GM12865 (cell line): Measurements from ENCODE around the gene HAAO.
A peak's percentile ranks its signal among the peaks of the same experiment; 100 is the strongest.

Experiments used
- DNase-seq: peaks from one replicate; pipeline ENCODE4 v3.0.0; 2010; ENCODE audit warnings: low read depth
- H3K4me3 ChIP-seq: 2 replicates; pipeline ENCODE4 v1.5.1; 2011; ENCODE audit warnings: mild to moderate bottlenecking, low read depth, low read length, control low read depth
- TF ChIP-seq, protein P1 (sequence below): IDR thresholded peaks from 2 replicates; pipeline ENCODE4 v1.5.1; 2011; ENCODE audit warnings: low read length, control low read depth, low read depth, inconsistent platforms; ENCODE audit not compliant: insufficient read depth; ENCODE audit errors: missing control alignments

HAAO gene

DNA sequence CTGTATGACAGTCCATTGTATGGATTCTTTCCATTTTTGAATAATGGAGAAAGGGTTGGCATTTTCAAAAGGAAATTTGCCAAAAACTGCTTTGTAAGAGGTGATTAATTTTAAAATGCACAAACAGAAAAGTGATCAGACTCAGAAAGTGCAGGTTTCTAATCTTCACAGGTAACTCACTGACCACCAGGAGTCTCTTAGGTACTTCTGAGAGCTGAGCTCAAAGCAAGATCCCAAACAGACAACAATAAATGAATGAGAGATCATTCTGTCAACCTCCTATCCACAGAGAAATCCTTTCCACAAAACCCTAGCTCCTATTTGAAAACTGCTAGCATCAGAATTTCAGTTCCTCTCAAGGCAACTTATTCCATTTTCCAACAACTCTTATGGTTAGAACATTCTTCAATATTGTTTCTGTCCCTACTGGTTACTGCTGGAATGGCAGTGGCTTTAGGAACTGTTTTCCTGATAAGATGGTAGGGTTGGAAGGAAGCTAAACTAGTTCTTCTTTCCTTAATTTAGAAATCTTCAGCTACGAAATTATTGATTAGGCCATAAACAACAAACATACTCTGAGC is 20.6 kb upstream of the HAAO start:
- TF ChIP-seq, protein P1, sequence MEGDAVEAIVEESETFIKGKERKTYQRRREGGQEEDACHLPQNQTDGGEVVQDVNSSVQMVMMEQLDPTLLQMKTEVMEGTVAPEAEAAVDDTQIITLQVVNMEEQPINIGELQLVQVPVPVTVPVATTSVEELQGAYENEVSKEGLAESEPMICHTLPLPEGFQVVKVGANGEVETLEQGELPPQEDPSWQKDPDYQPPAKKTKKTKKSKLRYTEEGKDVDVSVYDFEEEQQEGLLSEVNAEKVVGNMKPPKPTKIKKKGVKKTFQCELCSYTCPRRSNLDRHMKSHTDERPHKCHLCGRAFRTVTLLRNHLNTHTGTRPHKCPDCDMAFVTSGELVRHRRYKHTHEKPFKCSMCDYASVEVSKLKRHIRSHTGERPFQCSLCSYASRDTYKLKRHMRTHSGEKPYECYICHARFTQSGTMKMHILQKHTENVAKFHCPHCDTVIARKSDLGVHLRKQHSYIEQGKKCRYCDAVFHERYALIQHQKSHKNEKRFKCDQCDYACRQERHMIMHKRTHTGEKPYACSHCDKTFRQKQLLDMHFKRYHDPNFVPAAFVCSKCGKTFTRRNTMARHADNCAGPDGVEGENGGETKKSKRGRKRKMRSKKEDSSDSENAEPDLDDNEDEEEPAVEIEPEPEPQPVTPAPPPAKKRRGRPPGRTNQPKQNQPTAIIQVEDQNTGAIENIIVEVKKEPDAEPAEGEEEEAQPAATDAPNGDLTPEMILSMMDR: no peak
- no peak for DNase-seq
- no peak overlapping the region for H3K4me3 ChIP-seq

DNA sequence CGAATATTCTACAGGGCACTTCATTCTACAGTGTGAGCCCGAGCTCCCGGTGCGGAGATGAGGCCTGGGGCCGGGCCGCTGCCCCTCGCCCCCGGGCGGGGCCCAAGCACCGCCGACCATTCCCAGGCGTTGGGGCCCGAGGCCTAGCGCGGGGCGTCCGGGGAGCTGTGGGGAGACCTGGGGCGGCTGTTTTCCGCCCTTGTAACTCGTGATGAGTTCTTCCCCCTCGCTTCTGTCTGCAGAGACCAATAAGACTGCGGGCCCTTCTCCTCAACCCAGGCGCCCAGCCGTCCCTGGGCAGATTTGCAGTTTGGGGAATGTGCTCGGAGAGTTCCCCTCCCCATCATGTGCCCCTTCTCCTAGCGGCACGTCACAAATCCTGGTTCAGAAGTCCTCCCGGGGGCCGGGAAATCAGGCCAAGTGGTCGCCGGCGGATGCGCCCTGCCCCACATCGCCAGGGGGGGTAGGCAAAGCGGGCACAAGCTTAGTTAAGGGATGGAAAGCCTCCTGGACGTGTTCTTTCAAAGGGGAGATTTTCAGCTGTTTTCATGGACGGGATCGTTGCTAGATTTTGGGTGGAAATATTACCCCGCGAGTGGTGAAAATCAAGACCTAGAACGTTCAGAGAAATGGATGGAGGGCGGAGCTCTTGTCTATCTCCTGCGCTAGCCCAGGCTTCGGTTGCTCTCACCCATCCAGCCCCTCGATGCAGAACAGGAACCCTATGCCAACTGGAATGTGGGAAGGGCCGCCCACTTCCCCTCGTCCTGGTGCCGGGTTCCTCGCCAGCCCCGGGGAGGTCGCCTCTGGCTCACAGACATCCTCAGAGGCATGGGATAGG is 18.8 kb upstream of the HAAO start:
- peak overlapping the region; percentile 77 for H3K4me3 ChIP-seq
- DNase-seq: peak; percentile 73
- TF ChIP-seq, protein P1: no peak

DNA sequence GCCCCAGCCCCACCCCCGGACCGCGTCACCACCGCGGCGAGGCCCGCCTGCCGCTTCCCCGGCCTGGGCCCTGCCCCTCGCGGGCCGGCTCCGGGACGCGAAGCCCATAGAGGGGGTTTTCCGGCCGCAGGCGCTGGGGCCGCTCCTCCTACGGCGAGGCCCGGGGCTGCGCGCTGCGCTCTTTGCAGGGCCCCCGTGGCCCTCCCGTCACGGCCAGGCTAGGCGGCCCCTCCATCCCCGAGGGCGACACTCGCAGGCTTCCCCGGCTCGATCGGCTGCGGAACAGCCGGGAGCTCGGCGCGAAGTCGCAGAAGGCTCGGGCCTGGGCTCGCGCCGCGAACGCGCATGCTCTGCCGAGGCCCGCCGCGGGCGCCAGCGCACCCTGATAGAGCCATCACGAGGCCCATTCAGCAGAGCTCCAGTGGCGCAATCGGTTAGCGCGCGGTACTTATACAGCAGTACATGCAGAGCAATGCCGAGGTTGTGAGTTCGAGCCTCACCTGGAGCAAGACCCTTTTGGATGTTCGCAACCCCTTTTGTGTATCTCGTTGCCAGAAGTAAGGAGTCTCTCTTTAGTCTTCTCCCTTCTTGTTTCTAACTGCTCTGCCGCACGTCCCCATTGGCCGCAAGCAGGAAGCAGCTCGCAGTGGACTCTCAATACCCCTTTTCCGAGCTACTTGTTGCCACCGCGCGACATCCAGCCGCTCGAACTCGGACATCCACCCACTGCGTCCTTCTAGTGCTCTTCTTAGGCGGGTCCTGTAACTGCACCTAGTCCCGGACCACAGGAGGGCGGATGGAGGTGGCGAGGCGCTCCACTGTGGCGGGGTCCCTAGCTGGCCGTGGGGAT is 18.0 kb upstream of the HAAO start:
- peak overlapping the region; percentile 77 for H3K4me3 ChIP-seq

DNA sequence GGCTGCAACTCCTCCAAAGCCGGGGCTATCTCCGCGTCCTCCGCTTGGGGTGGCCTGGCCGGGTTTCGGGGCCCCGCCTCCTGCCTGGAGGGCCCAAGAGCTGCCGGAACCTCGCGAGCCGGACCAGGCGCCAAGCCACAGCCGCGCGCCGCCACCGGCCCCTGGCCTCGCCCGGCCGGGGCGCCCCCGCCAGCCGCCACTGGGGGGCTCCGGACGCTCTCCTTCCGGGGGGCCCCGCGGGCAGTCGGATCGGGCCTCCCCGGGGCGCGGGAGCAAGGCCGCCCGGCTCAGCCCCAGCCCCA is 17.4 kb upstream of the HAAO start:
- TF ChIP-seq, protein P1: peak; percentile 23
- DNase-seq: peak; percentile 94
- peak overlapping the region; percentile 59 for H3K4me3 ChIP-seq

More for the DNA sequence above, 18.0 kb upstream of the HAAO start:
- TF ChIP-seq, protein P1: no peak
- DNase-seq: peak; percentile 98

DNA sequence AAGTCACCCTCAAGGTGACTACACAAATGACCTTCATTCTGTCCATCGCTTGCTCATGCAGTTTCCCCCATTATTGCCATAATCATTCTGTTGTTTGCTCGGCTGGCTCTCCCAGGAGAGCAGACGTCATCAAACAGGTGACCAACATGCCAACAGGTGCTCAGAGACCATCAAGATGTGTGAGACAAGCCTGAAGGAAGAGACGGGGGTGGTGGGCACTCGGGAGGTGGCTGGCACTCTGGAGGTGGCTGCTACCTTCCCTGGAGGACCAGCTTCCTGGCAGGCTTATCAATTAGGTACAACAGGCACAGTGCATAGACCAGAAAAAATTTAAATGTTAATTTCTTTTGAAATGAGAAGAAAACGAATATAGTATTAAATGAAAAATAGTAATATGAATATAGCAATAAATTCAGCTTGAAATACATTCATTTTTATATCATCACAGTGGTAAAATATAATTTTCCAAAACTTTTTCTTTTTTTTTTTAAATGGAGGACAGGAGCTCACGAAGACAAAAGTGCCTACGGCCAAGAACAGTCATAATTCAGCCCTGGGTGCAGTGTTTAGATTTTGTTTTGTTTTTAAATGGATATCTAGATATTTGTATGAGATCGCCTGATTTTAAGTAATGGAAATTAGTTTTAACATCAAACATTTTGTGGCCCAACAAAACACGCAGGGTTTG is 16.9 kb upstream of the HAAO start:
- DNase-seq: no peak
- peak overlapping the region; percentile 59 for H3K4me3 ChIP-seq
- TF ChIP-seq, protein P1: no peak

DNA sequence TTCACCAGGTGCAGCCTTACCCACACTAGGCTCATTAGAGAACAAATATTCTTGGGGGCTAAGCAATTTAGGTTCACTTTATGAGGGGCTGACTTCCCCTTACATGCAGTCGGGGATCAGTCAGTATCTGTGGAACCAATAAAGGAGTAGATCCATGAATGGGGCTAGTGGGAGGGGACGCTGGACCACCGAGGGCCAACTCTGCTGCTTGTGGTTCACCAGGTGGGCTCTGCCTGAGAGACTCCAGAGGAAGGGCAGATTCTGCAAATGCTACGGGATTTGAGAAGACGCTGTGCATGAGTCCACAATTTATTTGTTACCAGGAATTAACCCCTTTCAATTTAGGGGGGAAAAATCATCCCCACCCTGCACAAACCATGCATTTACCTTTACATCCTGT is 15.9 kb upstream of the HAAO start:
- no peak overlapping the region for H3K4me3 ChIP-seq
- DNase-seq: no peak
- TF ChIP-seq, protein P1: no peak
